H1 (cell line): ENCODE results near the gene ZDHHC5. TPM values are rescaled to one million over a fixed set of nuclear protein-coding genes. Genes with fewer than 3 reads are reported as not detected.

Experiments used
- CTCF ChIA-PET: fragments of 300-600 bp; sonication (Branson Sonifier 250); formaldehyde crosslinking; loops from one replicate; lab custom pipeline; 2021; ENCODE audit not compliant: partially characterized antibody; lab: Charles Lee
- POLR2A ChIA-PET: fragments of 300-600 bp; sonication (Branson Sonifier 250); formaldehyde crosslinking; loops from one replicate; lab custom pipeline; 2021; ENCODE audit warnings: inconsistent platforms; ENCODE audit not compliant: partially characterized antibody; lab: Charles Lee
- DNase-seq, 2 experiments: peaks; one replicate each; pipeline versions ENCODE4 v3.0.0 to v3.0.0-alpha.2; 2010 to 2022; ENCODE audit warnings: low spot score in 2 of 2, low read depth in 1 of 2, mixed read lengths in 1 of 2
- FAIRE-seq: peaks from 2 replicates; lab custom pipeline; 2011; peaks lifted over from hg19 to GRCh38; lab: Jason Lieb, UNC
- H2AFZ ChIP-seq: 2 replicates; pipeline ENCODE4 v1.8.1; 2012; ENCODE audit warnings: low read length, inconsistent platforms
- H2AK5ac ChIP-seq: 2 replicates; pipeline ENCODE4 v1.6.1; 2013; ENCODE audit warnings: low read depth, low read length
- H2BK120ac ChIP-seq: replicated peaks from 2 replicates; pipeline ENCODE3; 2013; ENCODE audit warnings: low read depth, low read length, inconsistent platforms
- H2BK12ac ChIP-seq: 2 replicates; pipeline ENCODE4 v1.6.1; 2013; ENCODE audit warnings: low read depth, low read length
- H2BK15ac ChIP-seq: 2 replicates; pipeline ENCODE4 v1.6.1; 2013; ENCODE audit warnings: low read length
- H2BK20ac ChIP-seq: 2 replicates; pipeline ENCODE4 v1.6.1; 2013; ENCODE audit warnings: low read length
- H2BK5ac ChIP-seq: 2 replicates; pipeline ENCODE4 v1.6.1; 2013; ENCODE audit warnings: low read depth, low read length
- H3K14ac ChIP-seq: 2 replicates; pipeline ENCODE4 v1.6.1; 2013; ENCODE audit warnings: inconsistent platforms; ENCODE audit not compliant: insufficient read length
- H3K18ac ChIP-seq: 2 replicates; pipeline ENCODE4 v1.6.1; 2013; ENCODE audit warnings: low read length; ENCODE audit errors: extremely low read depth
- H3K23ac ChIP-seq: 2 replicates; pipeline ENCODE4 v1.6.1; 2013; ENCODE audit warnings: inconsistent platforms; ENCODE audit not compliant: insufficient read length
- H3K23me2 ChIP-seq: 2 replicates; pipeline ENCODE4 v1.6.1; 2013; ENCODE audit warnings: low read depth, low read length
- H3K27ac ChIP-seq: 2 replicates; pipeline ENCODE4 v1.6.1; 2011; ENCODE audit warnings: low read depth, low read length, inconsistent platforms
- H3K27me3 ChIP-seq, 4 experiments: replicated peaks in 1 of 4; 1 replicate in 1 of 4; 2 replicates in 3 of 4; pipeline versions ENCODE4 v1.6.1 to v1.8.1; 2011 to 2013; ENCODE audit warnings: low read length in 3 of 4, mild to moderate bottlenecking in 3 of 4, inconsistent platforms in 2 of 4, mixed read lengths in 2 of 4, moderate library complexity in 1 of 4; ENCODE audit not compliant: control insufficient read depth in 3 of 4, insufficient read depth in 3 of 4; ENCODE audit errors: extremely low read depth in 1 of 4
- H3K36me3 ChIP-seq, 4 experiments: 2 replicates each; pipeline versions ENCODE4 v1.6.1 to v1.8.1; 2011 to 2013; ENCODE audit warnings: mild to moderate bottlenecking in 4 of 4, low read length in 3 of 4, moderate library complexity in 2 of 4, control low read depth in 1 of 4, inconsistent platforms in 1 of 4; ENCODE audit not compliant: insufficient read depth in 4 of 4, control insufficient read depth in 2 of 4
- H3K4ac ChIP-seq: replicated peaks from 2 replicates; pipeline ENCODE3; 2013; ENCODE audit warnings: low read length, low read depth, mixed read lengths, inconsistent platforms; ENCODE audit not compliant: insufficient read length
- H3K4me1 ChIP-seq, 4 experiments: replicated peaks in 1 of 4; 1 replicate in 1 of 4; 2 replicates in 3 of 4; pipeline versions ENCODE4 v1.6.1 to v1.8.1; 2011 to 2013; ENCODE audit warnings: low read length in 3 of 4, inconsistent platforms in 2 of 4, mixed read lengths in 1 of 4; ENCODE audit not compliant: insufficient read depth in 4 of 4, control insufficient read depth in 3 of 4
- H3K4me2 ChIP-seq, 2 experiments: 2 replicates each; pipeline versions ENCODE4 v1.6.1 to v1.8.1; 2011 to 2013; ENCODE audit warnings: low read depth in 2 of 2, low read length in 2 of 2, control low read depth in 1 of 2, inconsistent platforms in 1 of 2, mild to moderate bottlenecking in 1 of 2; ENCODE audit not compliant: insufficient read depth in 1 of 2
- H3K4me3 ChIP-seq, 4 experiments: fragments of 200-600, 300-600 bp in 1 of 4; sonication (generic), shearing (Covaris generic), sonication (Bioruptor Twin) in 1 of 4; 2 replicates each; pipeline versions ENCODE4 v1.5.1 to v1.8.1; 2011 to 2016; ENCODE audit warnings: low read length in 4 of 4, low read depth in 3 of 4, control low read depth in 2 of 4, inconsistent platforms in 2 of 4, mild to moderate bottlenecking in 2 of 4, mixed read lengths in 1 of 4, moderate library complexity in 1 of 4; ENCODE audit not compliant: insufficient read depth in 2 of 4; ENCODE audit errors: extremely low read depth in 1 of 4
- H3K56ac ChIP-seq: replicated peaks from 2 replicates; pipeline ENCODE3; 2013; ENCODE audit warnings: low read depth, mild to moderate bottlenecking, mixed read lengths, low read length, inconsistent platforms; ENCODE audit not compliant: insufficient read length
- H3K79me1 ChIP-seq: 2 replicates; pipeline ENCODE4 v1.6.1; 2013; ENCODE audit warnings: low read depth, low read length, control low read depth
- H3K79me2 ChIP-seq, 2 experiments: 2 replicates each; pipeline versions ENCODE4 v1.6.1 to v1.8.1; 2012 to 2013; ENCODE audit warnings: low read length in 2 of 2, mild to moderate bottlenecking in 2 of 2, inconsistent platforms in 1 of 2; ENCODE audit not compliant: insufficient read depth in 2 of 2, control insufficient read depth in 1 of 2
- H3K9ac ChIP-seq, 4 experiments: replicated peaks in 1 of 4; 1 replicate in 1 of 4; 2 replicates in 3 of 4; pipeline versions ENCODE4 v1.6.1 to v1.8.1; 2011 to 2013; ENCODE audit warnings: low read depth in 3 of 4, low read length in 3 of 4, control low read depth in 2 of 4, mild to moderate bottlenecking in 2 of 4, moderate library complexity in 2 of 4, inconsistent platforms in 1 of 4; ENCODE audit errors: extremely low read depth in 1 of 4
- H3K9me3 ChIP-seq, 2 experiments: 2 replicates each; pipeline versions ENCODE4 v1.6.1 to v1.8.1; 2012 to 2013; ENCODE audit warnings: mild to moderate bottlenecking in 2 of 2, moderate library complexity in 2 of 2, control low read depth in 1 of 2, inconsistent platforms in 1 of 2, low read depth in 1 of 2, low read length in 1 of 2, mixed read lengths in 1 of 2; ENCODE audit not compliant: insufficient read depth in 2 of 2
- H4K20me1 ChIP-seq, 2 experiments: replicated peaks in 1 of 2; 2 replicates each; pipeline versions ENCODE3 to v1.8.1; 2011 to 2013; ENCODE audit warnings: inconsistent platforms in 2 of 2, low read length in 2 of 2, mild to moderate bottlenecking in 1 of 2; ENCODE audit not compliant: insufficient read depth in 2 of 2, control insufficient read depth in 1 of 2
- H4K5ac ChIP-seq: 2 replicates; pipeline ENCODE4 v1.6.1; 2013; ENCODE audit warnings: low read length, low read depth, mixed read lengths, inconsistent platforms; ENCODE audit not compliant: insufficient read length
- H4K8ac ChIP-seq: 2 replicates; pipeline ENCODE4 v1.8.0; 2013; ENCODE audit warnings: mild to moderate bottlenecking, moderate library complexity, low read length, inconsistent platforms; ENCODE audit not compliant: insufficient read depth; ENCODE audit errors: extremely low read depth
- H4K91ac ChIP-seq: replicated peaks from 2 replicates; pipeline ENCODE3; 2013; ENCODE audit warnings: low read length, mixed read lengths, inconsistent platforms; ENCODE audit not compliant: insufficient read length
- GABPA ChIP-seq: IDR thresholded peaks from 2 replicates; pipeline ENCODE4 v1.6.1; 2011; ENCODE audit warnings: mild to moderate bottlenecking, low read length, moderate library complexity, borderline replicate concordance; ENCODE audit not compliant: insufficient read depth
- KDM1A ChIP-seq: fragments of 200-600, 300-600 bp; sonication (generic); IDR thresholded peaks from 2 replicates; pipeline ENCODE4 v1.7.1; 2016; ENCODE audit warnings: mild to moderate bottlenecking, low read length, borderline replicate concordance
- MAFK ChIP-seq: IDR thresholded peaks from 2 replicates; pipeline ENCODE4 v1.6.1; 2012; ENCODE audit warnings: low read depth, mild to moderate bottlenecking, improper control_type of control experiment, low read length
- POU5F1 ChIP-seq: IDR thresholded peaks from 2 replicates; pipeline ENCODE4 v1.6.1; 2011; ENCODE audit warnings: low read depth, mild to moderate bottlenecking, low read length, moderate library complexity
- WGBS, 2 experiments: shearing (Covaris generic) in 1 of 2; methylation state at CpG; one replicate each; pipeline versions ENCODE4 v1.1.6 to v1.1.7; 2013 to 2015; ENCODE audit warnings: low lambda C conversion rate in 2 of 2, mixed read lengths in 2 of 2, inconsistent platforms in 1 of 2, low coverage in 1 of 2, missing lambda C conversion rate in 1 of 2; ENCODE audit not compliant: insufficient replicate concordance in 2 of 2, insufficient coverage in 1 of 2, insufficient read length in 1 of 2; ENCODE audit errors: extremely low coverage in 1 of 2, missing lambda C conversion rate in 1 of 2; 5-methylcytosine and 5-hydroxymethylcytosine counted together
- polyA plus RNA-seq, 7 experiments: library from polyadenylated mRNA; depleted of rRNA in 3 of 7; stranded (reverse) in 5 of 7; unstranded in 2 of 7; fragments of >200 nt in 5 of 7; fragments of 200-250 nt in 2 of 7; gene quantifications; 1 replicate in 5 of 7; 2 replicates in 1 of 7; 4 replicates in 1 of 7; pipeline versions ENCODE4 v1.2.1 to v1.2.3, GENCODE V29; 2011 to 2013; ENCODE audit warnings: missing spikeins in 2 of 7, mixed read lengths in 2 of 7
- total RNA-seq: library from RNA; stranded (reverse); fragmentation: NEBNext Ultra II Directional; extraction: Animal tissue kit (Norgen Biotek cat#: 25700); gene quantifications from 2 replicates; pipeline ENCODE4 v1.2.1, GENCODE V29; 2021

The ZDHHC5 gene
- total and polyA plus RNA-seq, 2 of the 8 experiments (the other 6 are each of a cell fraction or from before 2014, with no cell fraction given) = 40.0 to 56.3 TPM

DNA sequence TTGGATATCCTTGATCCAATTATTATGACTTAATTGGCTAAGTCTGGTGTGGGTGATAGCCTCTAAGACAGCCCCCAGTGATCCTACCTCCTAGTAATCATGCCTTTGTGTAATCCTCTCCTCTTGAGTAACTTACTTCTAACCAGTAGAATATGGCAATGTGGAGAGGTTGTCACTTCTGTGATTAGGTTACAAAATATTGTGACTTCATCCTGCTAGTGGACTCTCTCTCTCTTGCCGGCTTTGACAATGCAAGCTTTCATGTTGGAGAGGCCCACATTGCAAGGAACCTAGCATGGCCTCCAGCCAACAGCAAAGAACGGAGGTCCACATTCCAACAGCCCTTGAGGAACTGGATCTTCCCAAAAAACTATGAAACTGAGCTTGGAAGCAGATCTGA is 37.7 kb upstream of the ZDHHC5 start:
- Histone ChIP-seq H4K8ac (no peak overlapping the region), H3K4me3 (no peak overlapping the region), H3K4me1 (no peaks in the 10 kb centered on the region), H3K27me3 (no peaks in the 10 kb centered on the region; a peak in 1 of 7 replicates), H3K79me1 (no peaks in the 10 kb centered on the region), H2BK20ac (no peak overlapping the region), H2BK15ac (no peak overlapping the region), H3K23me2 (no peaks in the 10 kb centered on the region), H3K56ac (no peak overlapping the region), H4K91ac (no peak overlapping the region), H3K4ac (no peak overlapping the region), H4K5ac (no peak overlapping the region), H3K4me2 (no peak overlapping the region), H3K23ac (no peak overlapping the region), H4K20me1 (no peaks in the 10 kb centered on the region), H2BK120ac (no peak overlapping the region), H3K9me3 (no peaks in the 10 kb centered on the region), H2BK12ac (no peak overlapping the region), H2BK5ac (no peak overlapping the region), H3K79me2 (no peaks in the 10 kb centered on the region), H3K9ac (no peak overlapping the region; a peak in 1 of 7 replicates), H3K18ac (no peak overlapping the region), H2AK5ac (no peak overlapping the region), H3K14ac (no peak overlapping the region), H3K27ac (no peak overlapping the region), H2AFZ (no peak overlapping the region), H3K36me3 (no peaks in the 10 kb centered on the region)
- DNase-seq = no peak
- no peak for TF ChIP-seq GABPA
- no peak for TF ChIP-seq MAFK
- no peak for TF ChIP-seq KDM1A
- TF ChIP-seq POU5F1 = no peak
- ChIA-PET POLR2A (interaction anchor here (2.1 to 29.6 kb wide), 4 partner anchors 11 to 27 kb away, joined by 7 to 1546 read pairs (median 252); partner anchors contain the start of genes CLP1, SERPING1 and YPEL4), CTCF (interaction anchor here (0.7 to 3.9 kb wide), 5 partner anchors 11 to 137 kb away, joined by 3 to 24 read pairs (median 5); partner anchors contain the start of gene UBE2L6)
- FAIRE-seq = no peak
- 89% methylated on average over 2 of the region's 2 CpGs; no CpG with 5 or more reads in 1 of the 2 experiments for WGBS, 2 experiments
